OCI-LY7 (cell line): ENCODE data around the gene CERK. TPM values are rescaled to one million over a fixed set of nuclear protein-coding genes. Genes with fewer than 3 reads are reported as not detected.

Experiments
- BruUV-seq: library from RNA; stranded (reverse); fragments of 400-500 nt; replicated peaks from 2 replicates; lab custom pipeline; 2021; lab: Mats Ljungman, UMichigan
- CTCF ChIA-PET: fragments of 300-600 bp; sonication (Branson Sonifier 250); formaldehyde crosslinking; loops from one replicate; lab custom pipeline; 2022; ENCODE audit warnings: antibody characterized with exemption; ENCODE audit not compliant: unreplicated experiment; lab: Charles Lee
- POLR2A ChIA-PET: fragments of 300-600 bp; sonication (Branson Sonifier 250); formaldehyde crosslinking; loops from one replicate; lab custom pipeline; 2022; ENCODE audit warnings: antibody characterized with exemption; lab: Charles Lee
- DNase-seq: peaks from one replicate; pipeline ENCODE4 v3.0.0-alpha.2; 2015; ENCODE audit warnings: low spot score
- H2AFZ ChIP-seq: fragments of 200-600 bp; sonication (generic), shearing (Covaris generic); 2 replicates; pipeline ENCODE4 v1.6.1; 2014; ENCODE audit warnings: mild to moderate bottlenecking, antibody characterized with exemption, low read length, moderate library complexity
- H3K27ac ChIP-seq: fragments of 200-600 bp; sonication (generic); 2 replicates; pipeline ENCODE4 v1.5.1; 2014; ENCODE audit warnings: mixed run types, low read depth, mild to moderate bottlenecking, moderate library complexity, low read length, inconsistent platforms; ENCODE audit not compliant: poor library complexity, severe bottlenecking
- H3K36me3 ChIP-seq: fragments of 200-600 bp; sonication (generic); 2 replicates; pipeline ENCODE4 v1.6.1; 2014; ENCODE audit warnings: mild to moderate bottlenecking, antibody characterized with exemption, low read length, moderate library complexity, mixed read lengths; ENCODE audit not compliant: insufficient read depth
- H3K4me1 ChIP-seq: fragments of 200-600 bp; sonication (generic); 2 replicates; pipeline ENCODE4 v1.5.1; 2014; ENCODE audit warnings: mild to moderate bottlenecking, low read length; ENCODE audit not compliant: insufficient read depth, poor library complexity, severe bottlenecking
- H3K4me2 ChIP-seq: fragments of 200-600 bp; sonication (generic); 2 replicates; pipeline ENCODE4 v1.6.1; 2014; ENCODE audit warnings: mild to moderate bottlenecking, low read length
- H3K4me3 ChIP-seq: fragments of 200-600 bp; sonication (generic); 2 replicates; pipeline ENCODE4 v1.5.1; 2014; ENCODE audit warnings: mild to moderate bottlenecking, low read depth, low read length; ENCODE audit not compliant: poor library complexity, severe bottlenecking
- H3K79me2 ChIP-seq: fragments of 200-600 bp; sonication (generic); 2 replicates; pipeline ENCODE4 v1.6.1; 2016; ENCODE audit warnings: low read depth, mild to moderate bottlenecking, low read length, moderate library complexity, mixed read lengths; ENCODE audit not compliant: insufficient read depth
- H3K9me2 ChIP-seq: fragments of 200-600 bp; sonication (generic); 2 replicates; pipeline ENCODE4 v1.6.1; 2016; ENCODE audit warnings: mild to moderate bottlenecking, low read length, mixed read lengths; ENCODE audit not compliant: insufficient read depth
- H3K9me3 ChIP-seq: fragments of 200-600 bp; sonication (generic); 2 replicates; pipeline ENCODE4 v1.6.1; 2014; ENCODE audit warnings: mild to moderate bottlenecking, mixed run types, low read length, mixed read lengths
- H4K20me1 ChIP-seq: fragments of 200-600 bp; sonication (generic); 2 replicates; pipeline ENCODE4 v1.6.1; 2014; ENCODE audit warnings: mild to moderate bottlenecking, antibody characterized with exemption, low read length, moderate library complexity, mixed read lengths; ENCODE audit not compliant: insufficient read depth
- CTCF ChIP-seq: fragments of 200-600 bp; sonication (generic); conservative IDR thresholded peaks from 2 replicates; pipeline ENCODE4 v1.5.1; 2014; ENCODE audit warnings: mild to moderate bottlenecking, antibody characterized with exemption, low read length, moderate library complexity, mixed read lengths
- EZH2phosphoT487 ChIP-seq: fragments of 200-600 bp; sonication (generic); IDR thresholded peaks from 2 replicates; pipeline ENCODE4 v1.6.1; 2018; ENCODE audit warnings: low read depth, borderline replicate concordance, mild to moderate bottlenecking, mixed run types, antibody characterized with exemption, low read length, moderate library complexity, mixed read lengths
- intact Hi-C: fragments of 100-400 bp; cut with micrococcal nuclease; formaldehyde crosslinking; loops from one replicate; pipeline ENCODE4 v1.10.0; 2022; ENCODE audit not compliant: unreplicated experiment
- total RNA-seq, 2 experiments: library from RNA; depleted of rRNA in 1 of 2; stranded (reverse); fragments of >200 nt in 1 of 2; shearing (Covaris generic) in 1 of 2; gene quantifications; 2 replicates each; pipeline ENCODE4 v1.2.3, GENCODE V29; 2014 to 2022

The CERK gene
- total RNA-seq, 2 experiments from 2014 or later: 36.6 to 48.1 TPM

- H2AFZ ChIP-seq: no peak overlapping the region
- TF ChIP-seq EZH2phosphoT487 (no peak), CTCF (no peak)
- no peak overlapping the region for H3K4me2 ChIP-seq
- no peaks in the 10 kb centered on the region for H4K20me1 ChIP-seq
- CTCF ChIA-PET: no interaction called here
- DNase-seq: no peak
- no peaks in the 10 kb centered on the region for H3K4me1 ChIP-seq
- no TSS peak for BruUV-seq
- no peaks in the 10 kb centered on the region for H3K9me2 ChIP-seq
- H3K4me3 ChIP-seq: no peak overlapping the region
- no peaks in the 10 kb centered on the region for H3K9me3 ChIP-seq
- no peaks in the 10 kb centered on the region for H3K79me2 ChIP-seq
- intact Hi-C loops: no loop called here
- H3K27ac ChIP-seq: no peak overlapping the region
- POLR2A ChIA-PET: no interaction called here
- H3K36me3 ChIP-seq: peaks cover 53% of the 10 kb centered on the region
These were observed 23.5 kb downstream of the CERK start for GRCh38 chr22:46714550-46714949.

DNA sequence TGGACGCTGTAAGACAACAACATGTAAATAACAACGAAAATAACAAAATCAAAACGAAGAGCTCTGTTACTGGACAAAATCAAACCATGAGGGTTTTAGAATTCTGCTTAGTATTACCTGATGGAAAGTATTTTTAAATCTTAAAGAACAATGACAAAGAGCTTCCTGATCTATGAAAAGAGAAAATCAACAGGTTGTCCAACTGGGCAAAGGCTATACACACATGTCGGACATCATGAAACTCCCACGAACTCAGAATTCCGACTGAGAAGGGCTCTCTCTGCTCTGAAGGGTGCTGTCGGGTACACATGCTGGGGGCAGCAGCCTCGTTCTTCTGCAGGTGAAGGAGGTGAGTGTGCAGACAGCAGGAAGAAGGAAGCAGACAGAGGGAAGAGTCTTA lies 25.8 kb downstream of the CERK start:
- Histone ChIP-seq H3K27ac (no peak overlapping the region), H3K4me3 (no peak overlapping the region), H3K36me3 (peaks cover 49% of the 10 kb centered on the region), H3K79me2 (no peaks in the 10 kb centered on the region), H3K9me3 (no peaks in the 10 kb centered on the region), H2AFZ (no peak overlapping the region), H3K4me1 (no peaks in the 10 kb centered on the region), H4K20me1 (no peaks in the 10 kb centered on the region), H3K4me2 (no peak overlapping the region), H3K9me2 (no peaks in the 10 kb centered on the region)
- POLR2A ChIA-PET: no interaction called here
- no TSS peak for BruUV-seq
- no peak for DNase-seq
- intact Hi-C loops: no loop called here
- CTCF ChIA-PET: no interaction called here
- no peak for TF ChIP-seq EZH2phosphoT487
- TF ChIP-seq CTCF: no peak

DNA sequence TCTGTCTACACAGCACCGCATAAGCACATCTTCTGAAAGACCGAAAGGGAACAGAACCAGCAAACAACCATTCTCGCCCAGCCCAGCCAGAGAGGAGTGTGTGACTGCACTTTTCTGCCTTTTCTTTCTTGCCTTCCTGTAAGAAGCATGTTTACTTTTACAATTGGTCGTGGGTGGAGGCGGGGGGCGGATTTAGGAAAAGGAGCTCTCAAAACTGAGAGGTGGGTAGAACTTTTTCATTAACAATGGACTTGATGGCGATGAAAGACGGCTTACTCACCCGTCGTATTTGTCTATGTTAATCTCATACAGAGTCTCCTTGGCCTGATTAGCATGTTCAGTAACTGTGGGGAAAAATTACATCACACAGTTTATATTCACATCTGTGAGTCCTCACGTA lies 27.2 kb downstream of the CERK start:
- Histone ChIP-seq H3K79me2 (no peaks in the 10 kb centered on the region), H4K20me1 (no peaks in the 10 kb centered on the region), H3K4me2 (no peak overlapping the region), H2AFZ (no peak overlapping the region), H3K4me1 (no peaks in the 10 kb centered on the region), H3K9me3 (no peaks in the 10 kb centered on the region), H3K36me3 (peaks cover 57% of the 10 kb centered on the region), H3K9me2 (no peaks in the 10 kb centered on the region), H3K27ac (no peak overlapping the region), H3K4me3 (no peak overlapping the region)
- no peak for DNase-seq
- POLR2A ChIA-PET: no interaction called here
- BruUV-seq: no TSS peak
- intact Hi-C loops: no loop called here
- CTCF ChIA-PET: no interaction called here
- TF ChIP-seq EZH2phosphoT487: no peak
- TF ChIP-seq CTCF: no peak
